Subcutaneous adipose tissue (tissue), 4 donors: ENCODE results near the gene KIAA1328. TPM values are rescaled to one million over a fixed set of nuclear protein-coding genes. Genes with fewer than 3 reads are reported as not detected.

Experiments used
- total RNA-seq, 4 donors: library from RNA; depleted of rRNA; stranded (reverse); fragments of >200 nt; gene quantifications; one replicate each; pipeline ENCODE4 v1.1.0, GENCODE V29; 2016
- TF ChIP-seq, protein P1 (sequence below): fragments of 450-650 bp; IDR thresholded peaks from one replicate; pipeline ENCODE4 v1.5.1; 2016; ENCODE audit warnings: low read depth, mild to moderate bottlenecking, control low read depth, antibody characterized with exemption, moderate library complexity

Gene KIAA1328
- total RNA-seq, 4 donors from 2014 or later, result 15.0 to 22.8 (median 18.9) TPM

GRCh38 chr18:36805105-36805504 lies 23.8 kb upstream of the KIAA1328 start:
- TF ChIP-seq, protein P1, sequence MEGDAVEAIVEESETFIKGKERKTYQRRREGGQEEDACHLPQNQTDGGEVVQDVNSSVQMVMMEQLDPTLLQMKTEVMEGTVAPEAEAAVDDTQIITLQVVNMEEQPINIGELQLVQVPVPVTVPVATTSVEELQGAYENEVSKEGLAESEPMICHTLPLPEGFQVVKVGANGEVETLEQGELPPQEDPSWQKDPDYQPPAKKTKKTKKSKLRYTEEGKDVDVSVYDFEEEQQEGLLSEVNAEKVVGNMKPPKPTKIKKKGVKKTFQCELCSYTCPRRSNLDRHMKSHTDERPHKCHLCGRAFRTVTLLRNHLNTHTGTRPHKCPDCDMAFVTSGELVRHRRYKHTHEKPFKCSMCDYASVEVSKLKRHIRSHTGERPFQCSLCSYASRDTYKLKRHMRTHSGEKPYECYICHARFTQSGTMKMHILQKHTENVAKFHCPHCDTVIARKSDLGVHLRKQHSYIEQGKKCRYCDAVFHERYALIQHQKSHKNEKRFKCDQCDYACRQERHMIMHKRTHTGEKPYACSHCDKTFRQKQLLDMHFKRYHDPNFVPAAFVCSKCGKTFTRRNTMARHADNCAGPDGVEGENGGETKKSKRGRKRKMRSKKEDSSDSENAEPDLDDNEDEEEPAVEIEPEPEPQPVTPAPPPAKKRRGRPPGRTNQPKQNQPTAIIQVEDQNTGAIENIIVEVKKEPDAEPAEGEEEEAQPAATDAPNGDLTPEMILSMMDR, result no peak

- TF ChIP-seq, protein P1, result no peak
Observed at GRCh38 chr18:36808681-36809080, 20.2 kb upstream of the KIAA1328 start.

GRCh38 chr18:36809590-36810381 lies 19.1 kb upstream of the KIAA1328 start:
- TF ChIP-seq, protein P1, result no peak

DNA sequence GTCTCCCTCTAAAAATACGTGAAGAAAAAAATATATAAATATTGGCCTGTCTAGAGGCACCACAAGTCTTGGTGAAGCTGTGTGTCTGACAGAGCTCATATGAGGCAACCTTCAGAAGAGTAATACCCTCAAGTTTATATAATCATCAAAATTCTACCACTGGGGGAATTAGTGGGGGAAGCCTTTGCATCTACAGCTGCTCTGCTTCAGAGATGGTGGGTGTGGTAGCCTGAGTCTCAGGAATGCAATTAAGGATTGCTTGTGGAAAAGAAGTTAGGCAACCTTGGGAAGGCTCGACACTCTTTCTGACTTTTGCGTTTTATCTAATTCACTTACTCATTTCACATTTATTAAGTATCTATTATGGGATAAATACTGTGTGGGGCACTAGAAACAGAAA lies 17.5 kb upstream of the KIAA1328 start:
- TF ChIP-seq, protein P1, result no peak

DNA sequence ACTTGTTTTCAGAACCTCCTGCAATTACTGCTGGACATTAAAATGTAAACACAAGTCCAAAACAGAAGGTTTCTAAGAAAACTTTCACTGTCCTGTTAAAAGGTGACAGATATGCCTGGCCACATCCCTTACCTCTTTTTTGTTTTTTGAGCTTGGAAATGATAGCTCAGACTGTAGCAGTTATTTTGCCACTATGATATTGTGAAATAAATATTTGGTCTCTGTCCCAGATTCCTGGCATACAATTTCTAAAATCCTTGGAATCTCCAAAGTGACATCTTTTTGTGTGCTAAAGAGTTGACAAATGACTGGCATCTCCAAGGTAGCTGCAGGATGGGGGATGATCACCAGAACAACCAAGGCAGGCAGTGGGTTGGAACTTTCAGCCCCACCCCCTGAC lies 17.0 kb upstream of the KIAA1328 start:
- TF ChIP-seq, protein P1, result no peak

GRCh38 chr18:36812678-36813077 lies 16.2 kb upstream of the KIAA1328 start:
- TF ChIP-seq, protein P1, result no peak

DNA sequence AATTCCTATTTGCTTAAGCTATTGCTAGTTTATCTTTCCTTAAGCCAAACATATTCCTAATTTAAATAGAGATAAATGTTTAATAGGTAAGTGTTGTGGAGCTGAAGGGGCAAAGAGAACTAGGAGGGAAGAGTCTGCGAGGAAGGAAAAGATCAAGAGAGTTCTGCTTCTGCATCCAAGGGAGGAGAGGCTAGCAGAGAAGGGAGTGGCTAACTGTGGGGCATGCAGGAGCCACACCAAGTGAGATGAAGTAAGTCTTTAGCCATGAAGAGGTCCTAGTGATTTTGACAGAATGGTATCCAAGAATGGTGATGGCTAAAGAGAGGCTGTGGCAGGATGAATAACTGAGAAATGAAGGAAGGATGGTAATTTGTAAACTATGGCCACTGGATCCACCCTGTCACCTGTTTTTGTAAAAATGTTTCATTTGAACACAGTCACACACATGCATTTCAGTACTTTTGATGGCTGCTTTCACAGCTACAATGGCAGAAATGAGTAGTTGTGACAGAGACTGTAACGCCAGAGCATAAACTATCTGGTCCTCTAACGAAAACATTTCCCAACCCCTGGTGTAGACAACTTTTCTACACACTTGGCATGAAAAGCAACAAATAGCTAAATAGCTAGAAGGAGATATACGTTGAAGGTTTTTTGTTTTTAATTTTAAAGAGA lies 15.7 kb upstream of the KIAA1328 start:
- TF ChIP-seq, protein P1, result no peak
